Tongue (tissue), 2 donors: Measurements from ENCODE around the gene PFKL. TPM values are rescaled to one million over a fixed set of nuclear protein-coding genes. Genes with fewer than 3 reads are reported as not detected.

Experiments
- DNase-seq: peaks from one replicate; pipeline ENCODE4 v3.0.0-alpha.2; 2015
- total RNA-seq: library from RNA; depleted of rRNA; stranded (reverse); fragments of >200 nt; gene quantifications from one replicate; pipeline ENCODE4 v1.2.3, GENCODE V29; 2014

Gene PFKL
- total RNA-seq, 1 donor from 2014 or later = 115 TPM

GRCh38 chr21:44363278-44363677 lies 63.4 kb downstream of the PFKL start:
- DNase-seq = no peak

GRCh38 chr21:44364151-44365053 lies 64.5 kb downstream of the PFKL start:
- no peak for DNase-seq

GRCh38 chr21:44365251-44365966 lies 65.6 kb downstream of the PFKL start:
- DNase-seq = no peak

- no peak for DNase-seq
These were observed 66.2 kb downstream of the PFKL start for GRCh38 chr21:44365967-44366585.

GRCh38 chr21:44366586-44367211 lies 66.8 kb downstream of the PFKL start:
- DNase-seq = no peak

GRCh38 chr21:44368711-44369446 lies 69.0 kb downstream of the PFKL start:
- DNase-seq = no peak

- DNase-seq = no peak
These were observed 70.3 kb downstream of the PFKL start for GRCh38 chr21:44370027-44370735.

- DNase-seq = no peak
These were observed 71.0 kb downstream of the PFKL start for GRCh38 chr21:44370786-44371410.

- DNase-seq = no peak
These were observed 71.7 kb downstream of the PFKL start for GRCh38 chr21:44371596-44371995.

- DNase-seq = no peak
These were observed 72.8 kb downstream of the PFKL start for GRCh38 chr21:44372616-44373015.

GRCh38 chr21:44374601-44375280 lies 74.9 kb downstream of the PFKL start:
- no peak for DNase-seq

GRCh38 chr21:44375281-44375651 lies 75.4 kb downstream of the PFKL start:
- DNase-seq = no peak

- no peak for DNase-seq
These were observed 75.9 kb downstream of the PFKL start for GRCh38 chr21:44375761-44376241.

- no peak for DNase-seq
These were observed 76.8 kb downstream of the PFKL start for GRCh38 chr21:44376606-44377005.

Other genes starting within 250 kb of the PFKL start
- 26.0 TPM for gene PWP2, start 192.7 kb upstream of the PFKL start, total RNA-seq
- gene GATD3, start 166.4 kb upstream of the PFKL start, total RNA-seq = 63.2 TPM
- gene ICOSLG, start 59.1 kb upstream of the PFKL start, total RNA-seq = 3.1 TPM
- not detected for gene DNMT3L, start 38.2 kb upstream of the PFKL start, total RNA-seq
- 0.10 TPM for gene AIRE, start 14.2 kb upstream of the PFKL start, total RNA-seq
- gene CFAP410, start 39.3 kb downstream of the PFKL start, total RNA-seq = 19.6 TPM
- gene TRPM2, start 53.6 kb downstream of the PFKL start, total RNA-seq = 2.2 TPM
- 2.4 TPM for gene LRRC3, start 155.5 kb downstream of the PFKL start, total RNA-seq
- not detected for gene KRTAP10-1, start 240.1 kb downstream of the PFKL start, total RNA-seq